Dedifferentiated amniotic fluid mesenchymal stem cell (primary cell): Measurements from ENCODE around the gene FYN.
A peak's percentile ranks its signal among the peaks of the same experiment; 100 is the strongest.
"Not testable (repeated sequence)": the region's sequence is repeated elsewhere in the genome, so short reads cannot be mapped to it uniquely, and the experiment has no call there.

Experiments
- DNase-seq: peaks from one replicate; pipeline ENCODE4 v3.0.0-alpha.2; 2016; ENCODE audit errors: extremely low spot score

Gene FYN

GRCh38 chr6:111791415-111791814, 81.8 kb downstream of the FYN start:
- DNase-seq, result no peak

GRCh38 chr6:111789598-111789997, 83.7 kb downstream of the FYN start:
- no peak for DNase-seq

GRCh38 chr6:111788379-111789276, 84.6 kb downstream of the FYN start:
- DNase-seq, result no peak

GRCh38 chr6:111786151-111786550, 87.1 kb downstream of the FYN start:
- DNase-seq, result not testable (repeated sequence)

- DNase-seq, result no peak
Measured at GRCh38 chr6:111784433-111784832, 88.8 kb downstream of the FYN start.

- DNase-seq, result no peak
Measured at GRCh38 chr6:111782887-111783466, 90.3 kb downstream of the FYN start.

GRCh38 chr6:111782192-111782809, 91.0 kb downstream of the FYN start:
- no peak for DNase-seq

GRCh38 chr6:111781041-111781708, 92.1 kb downstream of the FYN start:
- peak; percentile 45 for DNase-seq

- DNase-seq, result no peak
Measured at GRCh38 chr6:111780393-111780792, 92.9 kb downstream of the FYN start.

- DNase-seq, result no peak
Measured at GRCh38 chr6:111779660-111780059, 93.6 kb downstream of the FYN start.

GRCh38 chr6:111779031-111779430, 94.2 kb downstream of the FYN start:
- DNase-seq, result no peak

GRCh38 chr6:111777357-111777756, 95.9 kb downstream of the FYN start:
- DNase-seq, result no peak

GRCh38 chr6:111776236-111777221, 96.7 kb downstream of the FYN start:
- DNase-seq, result no peak

GRCh38 chr6:111775145-111775922, 97.9 kb downstream of the FYN start:
- DNase-seq, result no peak

GRCh38 chr6:111774346-111774703, 98.9 kb downstream of the FYN start:
- DNase-seq, result no peak

GRCh38 chr6:111773501-111774345, 99.5 kb downstream of the FYN start:
- DNase-seq, result no peak

- DNase-seq, result no peak
Measured at GRCh38 chr6:111772381-111772780, 100.9 kb downstream of the FYN start.

GRCh38 chr6:111771629-111772028, 101.6 kb downstream of the FYN start:
- DNase-seq, result no peak

- no peak for DNase-seq
Measured at GRCh38 chr6:111771094-111771432, 102.2 kb downstream of the FYN start.
